ENCODE measurements around the gene NGB.

The NGB gene

GRCh38 chr14:77221241-77221871 is 49.6 kb downstream of the NGB start:
- no peak overlapping the region for H3K4me2 ChIP-seq (ENCODE audit: low read length)
- H3K79me2 ChIP-seq (ENCODE audit: insufficient read depth, low read length): no peaks in the 10 kb centered on the region
- H3K36me3 ChIP-seq (ENCODE audit: insufficient read depth, low read length): no peaks in the 10 kb centered on the region
- no peak for TF ChIP-seq EZH2 (IDR thresholded peaks at IDR 0.05; ENCODE audit: borderline replicate concordance, low read length)
- TF ChIP-seq, protein P1, sequence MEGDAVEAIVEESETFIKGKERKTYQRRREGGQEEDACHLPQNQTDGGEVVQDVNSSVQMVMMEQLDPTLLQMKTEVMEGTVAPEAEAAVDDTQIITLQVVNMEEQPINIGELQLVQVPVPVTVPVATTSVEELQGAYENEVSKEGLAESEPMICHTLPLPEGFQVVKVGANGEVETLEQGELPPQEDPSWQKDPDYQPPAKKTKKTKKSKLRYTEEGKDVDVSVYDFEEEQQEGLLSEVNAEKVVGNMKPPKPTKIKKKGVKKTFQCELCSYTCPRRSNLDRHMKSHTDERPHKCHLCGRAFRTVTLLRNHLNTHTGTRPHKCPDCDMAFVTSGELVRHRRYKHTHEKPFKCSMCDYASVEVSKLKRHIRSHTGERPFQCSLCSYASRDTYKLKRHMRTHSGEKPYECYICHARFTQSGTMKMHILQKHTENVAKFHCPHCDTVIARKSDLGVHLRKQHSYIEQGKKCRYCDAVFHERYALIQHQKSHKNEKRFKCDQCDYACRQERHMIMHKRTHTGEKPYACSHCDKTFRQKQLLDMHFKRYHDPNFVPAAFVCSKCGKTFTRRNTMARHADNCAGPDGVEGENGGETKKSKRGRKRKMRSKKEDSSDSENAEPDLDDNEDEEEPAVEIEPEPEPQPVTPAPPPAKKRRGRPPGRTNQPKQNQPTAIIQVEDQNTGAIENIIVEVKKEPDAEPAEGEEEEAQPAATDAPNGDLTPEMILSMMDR (IDR thresholded peaks at IDR 0.05; ENCODE audit: low read length): no peak
- H3K9me2 ChIP-seq (ENCODE audit: low read depth, low read length): no peaks in the 10 kb centered on the region
- no peak overlapping the region for H2AFZ ChIP-seq (ENCODE audit: low read length)
- H3F3A ChIP-seq (ENCODE audit: insufficient read depth, low read length): no peaks in the 10 kb centered on the region
- no peak overlapping the region for H3K27ac ChIP-seq (ENCODE audit: low read depth, low read length, poor library complexity, severe bottlenecking)
- H3K9ac ChIP-seq (ENCODE audit: low read length): no peak overlapping the region
- H3K4me1 ChIP-seq (ENCODE audit: insufficient read depth, low read length, severe bottlenecking): no peaks in the 10 kb centered on the region
- H4K20me1 ChIP-seq (ENCODE audit: insufficient read depth, low read length): no peaks in the 10 kb centered on the region
- H3K27me3 ChIP-seq (ENCODE audit: insufficient read depth, low read length): no peaks in the 10 kb centered on the region
- H3K9me3 ChIP-seq (ENCODE audit: low read length): no peaks in the 10 kb centered on the region
- H3K4me3 ChIP-seq (ENCODE audit: low read depth, low read length, poor library complexity, severe bottlenecking): no peak overlapping the region

- H3K36me3 ChIP-seq (ENCODE audit: insufficient read depth, low read length): no peaks in the 10 kb centered on the region
- H3K4me1 ChIP-seq (ENCODE audit: insufficient read depth, low read length, severe bottlenecking): no peaks in the 10 kb centered on the region
- no peaks in the 10 kb centered on the region for H3K9me3 ChIP-seq (ENCODE audit: low read length)
- no peak overlapping the region for H3K4me3 ChIP-seq (ENCODE audit: low read depth, low read length, poor library complexity, severe bottlenecking)
- no peaks in the 10 kb centered on the region for H3K9me2 ChIP-seq (ENCODE audit: low read depth, low read length)
- no peak for TF ChIP-seq EZH2 (IDR thresholded peaks at IDR 0.05; ENCODE audit: borderline replicate concordance, low read length)
- TF ChIP-seq, protein P1 (IDR thresholded peaks at IDR 0.05; ENCODE audit: low read length): no peak
- no peak overlapping the region for H3K27ac ChIP-seq (ENCODE audit: low read depth, low read length, poor library complexity, severe bottlenecking)
- no peaks in the 10 kb centered on the region for H4K20me1 ChIP-seq (ENCODE audit: insufficient read depth, low read length)
- no peak overlapping the region for H3K9ac ChIP-seq (ENCODE audit: low read length)
- H3F3A ChIP-seq (ENCODE audit: insufficient read depth, low read length): no peaks in the 10 kb centered on the region
- H2AFZ ChIP-seq (ENCODE audit: low read length): no peak overlapping the region
- H3K79me2 ChIP-seq (ENCODE audit: insufficient read depth, low read length): no peaks in the 10 kb centered on the region
- H3K27me3 ChIP-seq (ENCODE audit: insufficient read depth, low read length): no peaks in the 10 kb centered on the region
- H3K4me2 ChIP-seq (ENCODE audit: low read length): no peak overlapping the region
These were observed 50.6 kb downstream of the NGB start for GRCh38 chr14:77220246-77221017.

GRCh38 chr14:77219591-77219990 is 51.4 kb downstream of the NGB start:
- Histone ChIP-seq H3K79me2 (ENCODE audit: insufficient read depth, low read length) (no peaks in the 10 kb centered on the region), H3K4me1 (ENCODE audit: insufficient read depth, low read length, severe bottlenecking) (no peaks in the 10 kb centered on the region), H3K36me3 (ENCODE audit: insufficient read depth, low read length) (no peaks in the 10 kb centered on the region), H3K9me2 (ENCODE audit: low read depth, low read length) (no peaks in the 10 kb centered on the region), H3K4me2 (ENCODE audit: low read length) (no peak overlapping the region), H3K9me3 (ENCODE audit: low read length) (no peaks in the 10 kb centered on the region), H4K20me1 (ENCODE audit: insufficient read depth, low read length) (no peaks in the 10 kb centered on the region), H2AFZ (ENCODE audit: low read length) (no peak overlapping the region), H3K27ac (ENCODE audit: low read depth, low read length, poor library complexity, severe bottlenecking) (no peak overlapping the region), H3F3A (ENCODE audit: insufficient read depth, low read length) (no peaks in the 10 kb centered on the region), H3K27me3 (ENCODE audit: insufficient read depth, low read length) (no peaks in the 10 kb centered on the region), H3K9ac (ENCODE audit: low read length) (no peak overlapping the region), H3K4me3 (ENCODE audit: low read depth, low read length, poor library complexity, severe bottlenecking) (no peak overlapping the region)
- TF ChIP-seq, protein P1 (IDR thresholded peaks at IDR 0.05; ENCODE audit: low read length): no peak
- TF ChIP-seq EZH2 (IDR thresholded peaks at IDR 0.05; ENCODE audit: borderline replicate concordance, low read length): no peak
